ENCODE measurements around the gene NR1D1. TPM values are rescaled to one million over a fixed set of nuclear protein-coding genes. Genes with fewer than 3 reads are reported as not detected.

The NR1D1 gene
- total RNA-seq, 2 experiments from 2014 or later = 1.7 to 8.7 TPM

DNA sequence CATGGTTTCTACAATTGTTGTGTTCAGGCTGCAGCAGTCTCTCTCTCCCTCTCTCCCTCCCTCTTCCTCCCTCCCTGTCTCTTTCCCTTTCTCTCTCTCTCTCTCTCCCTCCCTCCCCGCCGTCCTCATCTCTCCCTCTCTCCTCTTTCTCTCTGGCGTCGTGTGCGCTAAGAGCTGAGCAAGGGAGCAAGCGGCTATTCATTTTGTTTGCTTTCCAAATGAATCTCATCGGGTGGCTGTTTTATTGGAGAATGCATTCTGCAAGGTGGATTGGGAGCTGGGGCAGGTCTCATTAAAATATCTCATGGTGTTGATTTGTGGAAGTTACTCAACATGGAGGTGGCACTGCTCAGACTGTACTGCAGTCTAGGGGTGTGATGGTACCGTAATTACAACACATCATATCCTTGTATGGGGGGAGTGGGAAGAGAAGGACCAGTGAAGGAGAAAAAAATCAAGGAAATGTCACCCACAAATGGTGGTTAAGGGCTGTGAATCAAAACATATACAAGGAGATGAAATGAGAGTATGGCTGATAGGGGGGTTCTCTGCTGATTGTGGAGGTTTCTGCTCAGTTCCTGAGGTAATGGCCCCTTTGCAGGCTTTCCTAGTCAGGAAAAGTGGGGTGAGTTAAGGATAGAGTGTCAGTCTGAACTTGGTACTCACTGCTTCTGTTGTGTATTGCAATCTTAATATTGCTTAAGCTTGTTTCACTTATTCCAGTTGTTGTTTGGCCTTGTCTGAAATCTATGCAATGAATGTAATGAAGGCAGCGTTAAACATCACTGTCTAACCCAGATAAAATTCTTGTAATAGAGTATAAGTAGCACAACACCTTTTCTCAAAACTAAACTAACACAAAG is 24.1 kb upstream of the NR1D1 start:
- no peak for DNase-seq (ENCODE audit: low spot score)
- peak overlapping the region; percentile 89 for H3K4me2 ChIP-seq (ENCODE audit: low read length)
- no TSS peak for BruUV-seq (replicated peaks)
- peak overlapping the region; percentile 64 for H3K27ac ChIP-seq (ENCODE audit: low read depth, low read length, poor library complexity, severe bottlenecking)
- peaks cover 47% of the 10 kb centered on the region for H3K79me2 ChIP-seq (ENCODE audit: insufficient read depth, low read depth, low read length)
- intact Hi-C loops (cut with micrococcal nuclease; ENCODE audit: unreplicated experiment) = loop anchor here (1.0 kb wide), 1 partner anchor 15 kb away; no protein-coding TSS in a partner anchor
- H3K9me2 ChIP-seq (ENCODE audit: insufficient read depth, low read length) = no peaks in the 10 kb centered on the region
- CTCF ChIA-PET (ENCODE audit: unreplicated experiment) = interaction anchor here (0.6 to 3.0 kb wide), 3 partner anchors 12 to 38 kb away, joined by 4 to 13 read pairs (median 9); no protein-coding TSS in a partner anchor
- peaks cover 50% of the 10 kb centered on the region for H3K36me3 ChIP-seq (ENCODE audit: insufficient read depth, low read length)
- no peaks in the 10 kb centered on the region for H3K9me3 ChIP-seq (ENCODE audit: low read length)
- H2AFZ ChIP-seq (ENCODE audit: low read length) = no peak overlapping the region
- H4K20me1 ChIP-seq (ENCODE audit: insufficient read depth, low read length) = 0 out of 2 replicates have a peak, but pooled peaks cover 9% of the 10 kb centered on the region
- peak overlapping the region; percentile 88 for H3K4me3 ChIP-seq (ENCODE audit: low read depth, low read length, poor library complexity, severe bottlenecking)
- peaks cover 24% of the 10 kb centered on the region for H3K4me1 ChIP-seq (ENCODE audit: insufficient read depth, low read length, poor library complexity, severe bottlenecking)
- no peak for TF ChIP-seq EZH2phosphoT487 (IDR thresholded peaks at IDR 0.05; ENCODE audit: borderline replicate concordance, low read depth, low read length)
- POLR2A ChIA-PET = interaction anchor here (0.8 to 2.3 kb wide), 5 partner anchors 9 to 76 kb away, joined by 3 to 15 read pairs (median 8); partner anchors contain the start of genes CASC3 and NR1D1

DNA sequence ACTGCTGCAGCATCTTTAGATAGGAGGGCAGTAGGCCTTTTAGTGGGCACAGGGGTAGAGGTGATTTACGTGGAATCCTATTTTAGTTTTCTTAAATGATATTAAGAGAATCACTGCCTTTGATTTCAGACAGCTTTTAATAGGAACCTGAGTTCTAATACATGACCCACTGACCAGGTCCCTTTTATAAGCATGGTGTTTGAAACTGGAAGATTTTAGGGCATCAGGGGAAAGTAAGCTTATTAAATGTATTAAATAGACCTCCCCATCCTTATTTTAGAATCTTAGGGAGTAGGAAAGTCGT is 23.4 kb upstream of the NR1D1 start:
- H3K9me2 ChIP-seq (ENCODE audit: insufficient read depth, low read length) = no peaks in the 10 kb centered on the region
- peaks cover 24% of the 10 kb centered on the region for H3K4me1 ChIP-seq (ENCODE audit: insufficient read depth, low read length, poor library complexity, severe bottlenecking)
- H3K79me2 ChIP-seq (ENCODE audit: insufficient read depth, low read depth, low read length) = peaks cover 47% of the 10 kb centered on the region
- H3K9me3 ChIP-seq (ENCODE audit: low read length) = no peaks in the 10 kb centered on the region
- peak overlapping the region; percentile 88 for H3K4me3 ChIP-seq (ENCODE audit: low read depth, low read length, poor library complexity, severe bottlenecking)
- H3K36me3 ChIP-seq (ENCODE audit: insufficient read depth, low read length) = peaks cover 42% of the 10 kb centered on the region
- POLR2A ChIA-PET = interaction anchor here (0.9 to 2.3 kb wide), 6 partner anchors 8 to 95 kb away, joined by 3 to 15 read pairs (median 6); partner anchors contain the start of genes CASC3, NR1D1 and WIPF2
- no peak for DNase-seq (ENCODE audit: low spot score)
- H2AFZ ChIP-seq (ENCODE audit: low read length) = no peak overlapping the region
- H3K27ac ChIP-seq (ENCODE audit: low read depth, low read length, poor library complexity, severe bottlenecking) = peak overlapping the region; percentile 64
- intact Hi-C loops (cut with micrococcal nuclease; ENCODE audit: unreplicated experiment) = loop anchor here (1.0 kb wide), 1 partner anchor 16 kb away; no protein-coding TSS in a partner anchor
- CTCF ChIA-PET (ENCODE audit: unreplicated experiment) = interaction anchor here (1.8 to 3.0 kb wide), 2 partner anchors 11 to 16 kb away, joined by 4 to 13 read pairs; no protein-coding TSS in a partner anchor
- TF ChIP-seq, protein P1, sequence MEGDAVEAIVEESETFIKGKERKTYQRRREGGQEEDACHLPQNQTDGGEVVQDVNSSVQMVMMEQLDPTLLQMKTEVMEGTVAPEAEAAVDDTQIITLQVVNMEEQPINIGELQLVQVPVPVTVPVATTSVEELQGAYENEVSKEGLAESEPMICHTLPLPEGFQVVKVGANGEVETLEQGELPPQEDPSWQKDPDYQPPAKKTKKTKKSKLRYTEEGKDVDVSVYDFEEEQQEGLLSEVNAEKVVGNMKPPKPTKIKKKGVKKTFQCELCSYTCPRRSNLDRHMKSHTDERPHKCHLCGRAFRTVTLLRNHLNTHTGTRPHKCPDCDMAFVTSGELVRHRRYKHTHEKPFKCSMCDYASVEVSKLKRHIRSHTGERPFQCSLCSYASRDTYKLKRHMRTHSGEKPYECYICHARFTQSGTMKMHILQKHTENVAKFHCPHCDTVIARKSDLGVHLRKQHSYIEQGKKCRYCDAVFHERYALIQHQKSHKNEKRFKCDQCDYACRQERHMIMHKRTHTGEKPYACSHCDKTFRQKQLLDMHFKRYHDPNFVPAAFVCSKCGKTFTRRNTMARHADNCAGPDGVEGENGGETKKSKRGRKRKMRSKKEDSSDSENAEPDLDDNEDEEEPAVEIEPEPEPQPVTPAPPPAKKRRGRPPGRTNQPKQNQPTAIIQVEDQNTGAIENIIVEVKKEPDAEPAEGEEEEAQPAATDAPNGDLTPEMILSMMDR (conservative IDR thresholded peaks at IDR 0.05; ENCODE audit: low read length) = no peak
- TF ChIP-seq EZH2phosphoT487 (IDR thresholded peaks at IDR 0.05; ENCODE audit: borderline replicate concordance, low read depth, low read length) = no peak
- H4K20me1 ChIP-seq (ENCODE audit: insufficient read depth, low read length) = 0 out of 2 replicates have a peak, but pooled peaks cover 9% of the 10 kb centered on the region
- peak overlapping the region; percentile 89 for H3K4me2 ChIP-seq (ENCODE audit: low read length)
- BruUV-seq (replicated peaks) = TSS peak; percentile 77

DNA sequence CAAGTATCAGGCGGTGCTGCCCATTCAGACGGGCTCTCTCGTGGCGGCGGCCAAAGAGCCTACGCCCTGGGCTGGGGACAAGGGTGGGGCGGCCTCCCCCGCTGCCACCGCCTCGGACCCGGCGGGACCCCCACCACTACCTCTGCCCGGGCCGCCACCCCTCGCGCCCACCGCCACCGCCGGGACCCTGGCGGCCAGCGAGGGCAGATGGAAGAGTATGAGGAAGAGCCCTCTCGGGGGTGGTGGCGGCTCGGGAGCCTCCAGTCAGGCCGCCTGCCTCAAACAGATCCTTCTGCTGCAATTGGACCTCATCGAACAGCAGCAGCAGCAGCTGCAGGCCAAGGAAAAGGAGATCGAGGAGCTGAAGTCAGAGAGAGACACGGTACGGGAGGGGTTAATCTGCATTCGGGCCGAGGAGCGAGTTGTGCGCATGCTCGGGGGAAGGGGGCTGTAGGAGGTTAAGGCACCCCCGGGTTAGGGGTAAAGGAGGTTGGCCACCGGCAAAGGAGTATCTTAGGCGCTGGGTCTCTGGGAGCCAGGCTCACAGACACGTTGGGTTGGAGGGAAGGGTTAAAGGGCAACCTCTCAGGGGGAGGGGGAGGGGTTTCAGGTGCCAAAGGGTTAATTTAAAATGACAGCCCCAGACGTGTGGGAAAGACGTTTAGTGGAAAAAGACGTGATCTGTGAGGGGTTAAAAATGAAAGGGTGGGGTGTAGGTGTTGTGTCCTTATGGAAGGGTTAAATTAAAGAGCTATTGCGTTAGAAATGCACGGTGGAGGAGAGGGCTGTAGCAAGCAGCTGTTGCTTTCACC is 22.8 kb upstream of the NR1D1 start:
- Histone ChIP-seq H3K9me3 (ENCODE audit: low read length) (no peaks in the 10 kb centered on the region), H3K4me3 (ENCODE audit: low read depth, low read length, poor library complexity, severe bottlenecking) (peak overlapping the region; percentile 88), H3K27ac (ENCODE audit: low read depth, low read length, poor library complexity, severe bottlenecking) (peak overlapping the region; percentile 64), H3K4me1 (ENCODE audit: insufficient read depth, low read length, poor library complexity, severe bottlenecking) (peaks cover 24% of the 10 kb centered on the region), H4K20me1 (ENCODE audit: insufficient read depth, low read length) (0 out of 2 replicates have a peak, but pooled peaks cover 9% of the 10 kb centered on the region), H3K79me2 (ENCODE audit: insufficient read depth, low read depth, low read length) (peaks cover 47% of the 10 kb centered on the region), H3K9me2 (ENCODE audit: insufficient read depth, low read length) (no peaks in the 10 kb centered on the region), H2AFZ (ENCODE audit: low read length) (no peak overlapping the region; the same call in 1 of the 2 replicates), H3K4me2 (ENCODE audit: low read length) (peak overlapping the region; percentile 89), H3K36me3 (ENCODE audit: insufficient read depth, low read length) (peaks cover 38% of the 10 kb centered on the region)
- POLR2A ChIA-PET = interaction anchor here (0.9 to 2.3 kb wide), 7 partner anchors 9 to 95 kb away, joined by 3 to 15 read pairs (median 4); partner anchors contain the start of genes CASC3, NR1D1 and WIPF2
- no peak for TF ChIP-seq EZH2phosphoT487 (IDR thresholded peaks at IDR 0.05; ENCODE audit: borderline replicate concordance, low read depth, low read length)
- TF ChIP-seq, protein P1 (conservative IDR thresholded peaks at IDR 0.05; ENCODE audit: low read length) = 0 out of 2 replicates have a peak, but pooled peaks have one; percentile 3
- CTCF ChIA-PET (ENCODE audit: unreplicated experiment) = interaction anchor here (1.8 to 3.0 kb wide), 2 partner anchors 10 to 16 kb away, joined by 4 to 13 read pairs; no protein-coding TSS in a partner anchor
- intact Hi-C loops (cut with micrococcal nuclease; ENCODE audit: unreplicated experiment) = no loop called here
- no TSS peak for BruUV-seq (replicated peaks)
- DNase-seq (ENCODE audit: low spot score) = peak; percentile 73
